SH-SY5Y (cell line): ENCODE measurements around the gene PIK3C3.

Experiments
- GATA2 ChIP-seq: IDR thresholded peaks from 2 replicates; pipeline ENCODE4 v1.6.1; 2011; ENCODE audit warnings: mild to moderate bottlenecking, low read depth, low read length
- GATA3 ChIP-seq: IDR thresholded peaks from 2 replicates; pipeline ENCODE4 v1.6.1; 2011; ENCODE audit warnings: low read depth, mild to moderate bottlenecking, low read length, moderate library complexity

DNA sequence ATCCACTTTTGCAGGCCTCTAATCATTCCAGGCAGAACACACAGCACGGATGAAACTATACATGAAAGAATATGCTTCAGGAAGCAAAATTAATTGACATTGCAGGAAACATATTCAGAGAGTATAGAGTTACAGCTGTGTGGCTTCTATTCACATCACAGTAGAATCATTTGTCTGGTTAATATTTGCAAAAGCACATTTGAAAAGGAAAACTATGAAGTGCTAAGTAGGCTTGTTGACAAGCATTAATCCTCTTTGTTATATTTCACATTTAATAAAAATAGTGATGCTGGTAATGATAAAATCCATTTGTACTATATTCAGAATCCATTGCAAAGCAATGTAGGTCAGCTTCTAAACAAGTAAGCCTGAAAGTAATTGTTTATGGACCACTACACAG lies 32.2 kb upstream of the PIK3C3 start:
- TF ChIP-seq GATA3, result no peak
- TF ChIP-seq GATA2, result no peak
